ENCODE measurements around the gene LCP1.
"Not testable (repeated sequence)": the region's sequence is repeated elsewhere in the genome, so short reads cannot be mapped to it uniquely, and the experiment has no call there.

DNA sequence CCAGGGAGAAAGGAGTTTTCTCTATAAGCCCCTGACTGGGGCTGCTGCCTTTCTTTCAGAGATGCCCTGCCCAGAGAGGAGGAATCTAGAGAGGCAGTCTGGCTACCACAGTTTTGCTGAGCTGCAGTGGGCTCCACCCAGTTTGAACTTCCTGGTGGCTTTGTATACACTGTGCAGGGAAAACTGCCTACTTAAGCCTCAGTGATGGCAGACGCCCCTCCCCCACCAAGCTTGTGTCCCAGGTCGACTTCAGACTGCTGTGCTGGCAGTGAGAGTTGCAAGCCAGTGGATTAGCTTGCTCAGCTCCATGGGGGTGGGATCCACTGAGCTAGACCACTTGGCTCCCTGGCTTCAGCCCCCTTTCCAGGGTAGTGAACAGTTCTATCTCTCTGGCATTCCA, 38.3 kb upstream of the LCP1 start:
- not testable (repeated sequence) for TF ChIP-seq REST (IDR thresholded peaks at IDR 0.05; ENCODE audit: insufficient read depth in 1 of 2, low read depth in 2 of 2, low read length in 1 of 2)
- TF ChIP-seq, protein P1, sequence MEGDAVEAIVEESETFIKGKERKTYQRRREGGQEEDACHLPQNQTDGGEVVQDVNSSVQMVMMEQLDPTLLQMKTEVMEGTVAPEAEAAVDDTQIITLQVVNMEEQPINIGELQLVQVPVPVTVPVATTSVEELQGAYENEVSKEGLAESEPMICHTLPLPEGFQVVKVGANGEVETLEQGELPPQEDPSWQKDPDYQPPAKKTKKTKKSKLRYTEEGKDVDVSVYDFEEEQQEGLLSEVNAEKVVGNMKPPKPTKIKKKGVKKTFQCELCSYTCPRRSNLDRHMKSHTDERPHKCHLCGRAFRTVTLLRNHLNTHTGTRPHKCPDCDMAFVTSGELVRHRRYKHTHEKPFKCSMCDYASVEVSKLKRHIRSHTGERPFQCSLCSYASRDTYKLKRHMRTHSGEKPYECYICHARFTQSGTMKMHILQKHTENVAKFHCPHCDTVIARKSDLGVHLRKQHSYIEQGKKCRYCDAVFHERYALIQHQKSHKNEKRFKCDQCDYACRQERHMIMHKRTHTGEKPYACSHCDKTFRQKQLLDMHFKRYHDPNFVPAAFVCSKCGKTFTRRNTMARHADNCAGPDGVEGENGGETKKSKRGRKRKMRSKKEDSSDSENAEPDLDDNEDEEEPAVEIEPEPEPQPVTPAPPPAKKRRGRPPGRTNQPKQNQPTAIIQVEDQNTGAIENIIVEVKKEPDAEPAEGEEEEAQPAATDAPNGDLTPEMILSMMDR (IDR thresholded peaks at IDR 0.05), result not testable (repeated sequence)

All from Panc1 (cell line).